ENCODE data around the gene PDE12.

PDE12 gene, protein sequence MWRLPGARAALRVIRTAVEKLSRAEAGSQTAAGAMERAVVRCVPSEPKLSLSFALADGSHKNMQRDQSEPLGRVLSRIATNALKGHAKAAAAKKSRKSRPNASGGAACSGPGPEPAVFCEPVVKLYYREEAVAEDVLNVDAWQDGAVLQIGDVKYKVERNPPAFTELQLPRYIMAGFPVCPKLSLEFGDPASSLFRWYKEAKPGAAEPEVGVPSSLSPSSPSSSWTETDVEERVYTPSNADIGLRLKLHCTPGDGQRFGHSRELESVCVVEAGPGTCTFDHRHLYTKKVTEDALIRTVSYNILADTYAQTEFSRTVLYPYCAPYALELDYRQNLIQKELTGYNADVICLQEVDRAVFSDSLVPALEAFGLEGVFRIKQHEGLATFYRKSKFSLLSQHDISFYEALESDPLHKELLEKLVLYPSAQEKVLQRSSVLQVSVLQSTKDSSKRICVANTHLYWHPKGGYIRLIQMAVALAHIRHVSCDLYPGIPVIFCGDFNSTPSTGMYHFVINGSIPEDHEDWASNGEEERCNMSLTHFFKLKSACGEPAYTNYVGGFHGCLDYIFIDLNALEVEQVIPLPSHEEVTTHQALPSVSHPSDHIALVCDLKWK

GRCh38 chr3:57555738-57556458 is at the start of gene PDE12:
Gene PDE12 (plus strand): TSS chr3:57556274. CDS start chr3:57556380, 106 bp downstream.
- DNase-seq, result peak; percentile 90

DNA sequence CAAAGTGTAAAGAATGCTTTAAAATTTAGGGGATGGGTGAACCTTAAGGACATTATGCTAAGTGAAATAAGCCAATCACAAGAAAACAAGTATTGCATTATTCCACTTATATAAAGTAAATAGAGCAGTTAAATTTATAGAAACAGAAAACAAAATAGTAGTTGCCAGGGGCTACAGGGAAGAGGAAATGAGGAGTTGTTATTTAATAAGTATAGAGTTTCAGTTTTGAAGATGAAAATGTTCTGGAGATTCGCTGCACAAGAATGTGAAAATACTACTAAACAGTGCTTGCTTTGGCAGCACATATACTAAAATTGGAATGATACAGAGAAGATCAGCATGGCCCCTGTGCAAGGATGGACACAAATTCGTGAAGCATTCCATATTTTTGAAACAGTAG is 43.9 kb upstream of the PDE12 start:
- no peak for DNase-seq

DNA sequence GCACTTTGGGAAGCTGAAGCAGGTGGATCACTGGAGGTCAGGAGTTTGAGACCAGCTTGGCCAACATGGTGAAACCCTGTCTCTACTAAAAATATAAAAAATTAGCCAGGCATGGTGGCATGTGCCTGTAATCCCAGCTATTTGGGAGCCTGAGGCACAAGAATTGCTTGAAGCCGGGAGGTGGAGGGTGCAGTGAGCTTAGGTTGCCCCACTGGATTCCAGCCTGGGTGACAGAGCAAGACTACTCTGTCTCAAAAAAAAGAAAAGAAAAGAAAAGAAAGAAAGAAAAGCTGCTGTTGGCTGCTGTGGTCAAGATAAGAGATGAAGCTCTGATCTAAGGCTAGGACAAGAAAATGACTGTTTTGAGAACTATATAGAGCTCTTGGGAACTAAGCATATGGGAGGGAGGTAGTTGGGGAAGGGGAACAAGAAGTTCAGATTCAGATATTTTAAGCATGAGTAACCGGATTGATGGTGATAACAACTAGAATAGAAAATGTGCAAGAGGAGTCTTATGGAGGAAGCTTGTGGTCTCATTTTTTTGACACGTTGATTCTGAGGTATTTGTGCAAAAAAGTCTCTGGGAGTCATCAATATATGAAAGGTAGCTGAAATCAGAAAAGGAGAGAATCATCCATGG is 37.7 kb upstream of the PDE12 start:
- DNase-seq, result no peak

GRCh38 chr3:57530071-57530608 is 25.9 kb upstream of the PDE12 start:
- no peak for DNase-seq

DNA sequence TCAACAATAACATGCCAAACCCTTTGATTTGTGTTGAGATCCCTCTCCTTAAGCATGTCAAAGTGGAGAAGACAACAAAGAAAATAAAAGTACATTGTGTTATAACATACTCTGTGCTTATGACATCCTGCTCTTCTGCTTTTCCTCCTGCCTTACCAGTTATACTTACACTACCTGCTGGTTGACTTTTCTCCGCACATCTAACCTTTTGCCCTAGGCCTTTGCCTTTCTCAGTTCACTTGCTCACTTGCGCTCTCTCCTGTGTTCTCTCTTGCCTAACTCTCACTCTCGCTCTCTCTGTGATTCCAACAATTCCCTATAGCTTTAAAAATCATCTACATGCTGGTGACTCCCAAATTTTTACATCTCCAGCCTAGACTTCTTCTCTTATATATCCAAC is 17.6 kb upstream of the PDE12 start:
- DNase-seq, result no peak

- DNase-seq, result peak; percentile 72
Observed at GRCh38 chr3:57544181-57545125, 11.6 kb upstream of the PDE12 start, which contains the start of gene DNAH12. Gene DNAH12 (minus strand): TSS chr3:57544344. CDS start chr3:57542870, 1,474 bp downstream.

DNA sequence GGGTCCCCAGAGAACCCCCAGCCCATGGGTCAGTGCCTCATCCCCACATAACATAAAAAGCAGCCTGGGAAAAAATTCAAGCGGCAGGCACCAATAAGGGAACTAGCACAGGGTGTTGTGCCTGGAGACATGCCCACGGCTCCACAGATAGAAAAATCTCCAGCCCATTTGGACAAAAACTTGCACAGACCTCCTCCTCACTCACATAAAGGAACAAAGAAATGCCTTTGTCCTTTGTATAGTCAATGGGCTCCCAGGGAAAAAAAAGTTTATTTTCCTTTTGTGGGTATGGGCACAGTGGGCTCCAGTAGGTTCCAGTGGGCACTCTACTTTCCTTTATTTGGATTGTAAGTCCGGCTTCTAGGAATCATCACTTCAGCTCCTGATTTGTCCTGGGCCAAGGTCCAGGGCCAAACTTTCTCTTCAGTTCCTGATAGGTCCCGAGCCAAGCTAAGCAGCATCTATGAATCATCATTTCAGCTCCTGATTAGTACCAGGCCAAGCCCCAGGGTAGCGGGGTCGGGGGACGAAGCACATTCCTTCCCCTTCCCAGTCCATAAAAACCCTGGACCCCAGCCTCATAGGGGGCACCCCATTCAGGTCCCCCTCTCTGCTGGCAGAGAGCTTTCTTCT is 10.3 kb upstream of the PDE12 start:
- no peak for DNase-seq

DNA sequence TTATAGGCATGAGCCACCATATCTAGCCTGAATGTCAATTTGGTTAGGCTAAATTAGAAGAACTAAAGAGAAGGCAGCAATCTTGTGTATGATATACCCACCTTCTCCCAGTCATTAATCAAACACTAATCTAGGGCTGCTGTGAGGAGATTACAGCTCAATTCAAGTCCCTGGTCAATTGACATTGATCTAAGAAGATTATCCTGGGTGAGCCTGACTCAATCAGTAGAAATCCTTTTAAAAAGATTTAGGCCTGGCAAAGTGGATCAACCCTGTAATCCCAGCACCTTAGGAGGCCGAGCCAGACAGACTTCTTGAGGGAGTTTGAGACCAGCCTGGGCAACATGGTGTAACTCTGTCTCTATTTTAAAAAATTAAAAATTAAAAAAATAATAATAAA is 9.5 kb upstream of the PDE12 start:
- DNase-seq, result no peak

DNA sequence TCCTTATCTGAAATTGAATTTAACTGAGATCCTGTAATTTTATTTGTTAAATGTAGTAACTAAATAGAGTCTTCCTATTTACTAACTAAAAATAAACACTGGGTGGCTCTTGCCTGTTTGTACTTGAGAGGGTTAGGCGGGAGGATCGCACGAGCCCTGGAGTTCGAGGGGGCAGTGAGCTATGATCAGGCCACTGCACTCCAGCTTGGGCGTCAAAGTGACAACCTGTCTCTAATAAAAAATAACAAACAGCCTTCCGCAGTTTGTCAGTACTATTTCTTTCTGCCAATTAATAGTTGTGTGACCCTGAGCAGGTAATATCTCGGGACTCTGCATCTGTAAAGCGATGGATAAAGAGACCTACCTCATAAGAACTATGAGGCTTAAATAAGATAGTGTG is 768 bp upstream of the PDE12 start:
- no peak for DNase-seq

GRCh38 chr3:57556459-57557084 is 498 bp downstream of the PDE12 start:
- peak; percentile 48 for DNase-seq

- DNase-seq, result no peak
Observed at GRCh38 chr3:57557085-57557537, 1.0 kb downstream of the PDE12 start.

GRCh38 chr3:57559526-57559925 is 3.5 kb downstream of the PDE12 start:
- DNase-seq, result no peak

GRCh38 chr3:57569859-57570450 is 13.9 kb downstream of the PDE12 start:
- DNase-seq, result no peak

- DNase-seq, result no peak
Observed at GRCh38 chr3:57570878-57571277, 14.8 kb downstream of the PDE12 start.

GRCh38 chr3:57572096-57572495 is 16.0 kb downstream of the PDE12 start:
- no peak for DNase-seq

GRCh38 chr3:57575966-57576626 is 20.0 kb downstream of the PDE12 start:
- DNase-seq, result no peak

GRCh38 chr3:57577801-57578200 is 21.7 kb downstream of the PDE12 start:
- no peak for DNase-seq

- no peak for DNase-seq
Observed at GRCh38 chr3:57582474-57583168, 26.5 kb downstream of the PDE12 start.

- DNase-seq, result no peak
Observed at GRCh38 chr3:57583544-57583943, 27.5 kb downstream of the PDE12 start.
